Stimulated activated CD8-positive, alpha-beta memory T cell treated with anti-CD3 and anti-CD28 coated beads, Interleukin-2, amount 100 ng/mL, for 48 hours (primary cell): ENCODE data around the gene WWTR1.
A peak's percentile ranks its signal among the peaks of the same experiment; 100 is the strongest.

Source experiments
- DNase-seq, 2 donors: peaks; one replicate each; pipeline ENCODE4 v3.0.0-alpha.2; 2020; ENCODE audit warnings: low read depth in 2 of 2

The WWTR1 gene

DNA sequence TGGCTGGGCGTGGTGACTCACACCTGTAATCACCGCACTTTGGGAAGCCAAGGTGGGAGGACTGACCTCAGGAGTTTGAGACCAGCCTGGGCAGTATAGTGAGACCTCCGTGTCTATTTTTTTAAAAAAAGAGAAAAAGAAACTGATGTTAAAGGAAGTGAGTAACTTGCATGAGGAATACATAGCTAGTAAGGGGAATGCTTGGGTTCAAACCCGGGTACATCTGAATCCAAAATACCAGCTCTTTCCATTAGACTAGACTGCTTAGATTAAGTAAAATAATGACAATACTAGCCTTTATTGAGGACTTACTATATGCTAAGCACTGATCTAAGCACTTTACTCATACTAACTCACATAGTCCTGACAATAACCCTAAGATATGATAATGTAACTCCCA is 160.9 kb downstream of the WWTR1 start:
- no peak for DNase-seq

DNA sequence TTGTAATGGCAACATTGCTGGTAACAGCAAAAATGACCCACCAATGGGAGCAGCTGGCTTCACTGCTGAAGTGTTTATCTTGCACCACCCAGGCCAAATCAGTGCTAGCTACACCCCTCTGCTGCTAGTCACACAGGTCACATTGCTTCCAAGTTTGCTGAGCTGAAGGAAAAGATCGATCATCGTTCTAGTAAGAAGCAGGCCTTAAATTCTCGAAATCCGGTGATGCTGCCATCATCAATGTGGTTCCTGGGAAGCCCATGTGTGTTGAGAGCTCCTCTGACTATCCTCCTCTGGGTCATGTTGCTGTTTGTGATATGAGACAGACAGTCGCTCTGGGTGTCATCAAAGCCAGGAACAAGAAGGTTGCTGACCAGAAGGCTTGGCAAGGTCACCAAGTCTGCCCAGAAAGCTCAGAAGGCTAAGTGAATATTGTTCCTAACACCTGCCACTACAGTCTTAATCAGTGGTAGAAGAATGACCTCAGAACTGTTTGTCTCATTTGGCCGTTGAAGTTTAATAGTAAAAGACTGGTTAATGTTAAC is 162.2 kb downstream of the WWTR1 start:
- no peak for DNase-seq

DNA sequence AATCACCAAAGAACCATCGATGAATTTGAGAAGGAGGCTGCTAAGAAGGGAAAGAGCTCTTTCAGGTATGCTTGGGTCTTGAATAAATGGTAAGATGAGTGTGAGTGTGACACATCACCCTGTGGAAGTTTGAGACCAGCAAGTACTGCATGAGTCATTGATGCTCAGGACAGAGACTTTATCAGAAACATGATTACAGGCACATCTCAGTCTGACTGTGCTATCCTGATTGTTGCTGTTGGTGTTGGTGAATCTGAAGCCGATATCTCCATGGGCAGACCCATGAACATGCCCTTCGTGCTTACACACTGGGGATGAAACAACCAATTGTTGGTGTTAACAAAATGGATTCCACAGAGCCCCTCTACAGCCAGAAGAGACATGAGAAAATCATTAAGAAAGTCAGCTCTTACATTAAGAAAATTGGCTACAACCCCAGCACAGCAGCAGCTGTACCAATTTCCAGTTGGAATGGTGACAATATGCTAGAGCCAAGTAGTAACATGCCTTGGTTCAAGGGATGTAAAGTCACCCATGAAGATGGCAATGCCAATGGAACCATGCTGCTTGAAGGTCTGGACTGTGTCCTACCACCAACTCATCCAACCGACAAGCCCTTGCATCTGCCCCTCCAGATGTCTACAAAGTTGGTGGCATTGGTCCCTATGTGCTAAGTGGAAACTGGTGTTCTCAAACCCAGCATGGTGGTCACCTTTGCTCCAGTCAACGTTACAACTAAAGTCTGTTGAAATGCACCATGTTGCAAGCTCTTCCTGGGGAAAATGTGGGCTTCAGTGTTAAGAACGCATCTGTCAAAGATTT is 162.9 kb downstream of the WWTR1 start:
- no peak for DNase-seq

DNA sequence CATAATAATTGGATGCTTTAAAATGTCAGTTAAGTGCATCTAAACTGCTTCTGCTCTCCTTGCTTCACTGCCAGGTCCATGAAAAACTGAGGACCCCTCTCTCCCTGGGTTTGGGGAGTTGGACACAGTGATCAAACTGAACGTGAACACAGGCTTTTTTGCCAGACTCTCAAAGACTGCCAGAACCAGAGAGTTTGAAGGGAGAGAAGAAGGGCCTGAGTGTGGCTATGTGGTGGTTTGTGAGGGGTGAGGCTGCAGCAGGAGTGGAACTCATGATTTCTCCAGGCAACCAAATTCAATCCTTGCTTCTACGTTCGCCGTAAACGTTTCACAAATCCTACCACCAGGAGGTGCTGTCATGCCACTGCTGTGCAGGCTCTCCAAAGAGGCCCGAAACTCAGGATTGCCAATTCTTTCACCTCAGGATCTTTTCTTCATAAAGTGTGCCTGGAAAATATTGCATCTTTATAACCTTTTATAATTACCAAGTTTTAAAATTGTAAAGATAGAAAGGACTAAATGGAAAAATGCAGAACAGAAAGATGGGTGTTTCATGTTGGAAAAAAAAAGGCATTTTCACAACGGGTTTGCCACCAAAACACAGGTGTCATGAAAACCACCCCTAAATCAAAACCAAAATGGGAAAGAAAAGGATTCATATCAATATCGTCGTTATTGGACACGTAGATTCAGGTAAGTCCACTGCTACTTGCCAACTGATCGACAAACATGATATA is 163.6 kb downstream of the WWTR1 start:
- DNase-seq: peak in 1 of 2 donors; percentile 32

DNA sequence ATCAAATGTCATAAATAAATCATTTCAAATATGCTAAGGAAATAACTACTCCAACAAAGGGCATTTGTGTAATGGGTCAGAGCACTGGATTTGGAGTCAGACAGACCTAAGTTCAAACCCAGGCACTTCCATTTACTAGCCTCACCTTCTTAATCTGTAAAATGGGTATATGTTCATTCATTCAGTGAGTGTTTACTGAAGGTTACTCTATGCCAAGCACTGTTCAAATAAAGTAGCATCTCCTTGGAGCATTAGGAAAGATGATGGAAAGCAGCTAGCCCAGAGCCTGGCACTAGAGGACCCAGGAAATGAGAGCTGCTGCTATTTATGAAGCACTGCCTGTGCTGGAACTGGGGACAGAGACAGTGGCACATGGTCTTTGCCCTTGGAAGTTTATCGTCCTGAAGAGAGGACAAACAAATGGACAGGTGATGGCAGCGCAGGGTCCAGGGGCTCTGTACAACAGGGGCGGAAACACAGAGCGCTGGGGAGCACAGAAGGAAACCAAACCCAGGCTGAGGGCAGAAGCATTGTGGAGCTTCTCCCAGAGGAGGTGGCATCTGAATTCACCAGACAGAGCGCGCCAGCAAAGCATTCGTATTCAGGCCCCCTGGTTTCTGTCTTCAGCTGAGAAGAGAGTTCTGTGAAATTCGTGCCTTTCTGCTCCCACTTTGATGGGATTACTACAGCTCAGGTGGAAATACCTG is 164.4 kb downstream of the WWTR1 start:
- no peak for DNase-seq

DNA sequence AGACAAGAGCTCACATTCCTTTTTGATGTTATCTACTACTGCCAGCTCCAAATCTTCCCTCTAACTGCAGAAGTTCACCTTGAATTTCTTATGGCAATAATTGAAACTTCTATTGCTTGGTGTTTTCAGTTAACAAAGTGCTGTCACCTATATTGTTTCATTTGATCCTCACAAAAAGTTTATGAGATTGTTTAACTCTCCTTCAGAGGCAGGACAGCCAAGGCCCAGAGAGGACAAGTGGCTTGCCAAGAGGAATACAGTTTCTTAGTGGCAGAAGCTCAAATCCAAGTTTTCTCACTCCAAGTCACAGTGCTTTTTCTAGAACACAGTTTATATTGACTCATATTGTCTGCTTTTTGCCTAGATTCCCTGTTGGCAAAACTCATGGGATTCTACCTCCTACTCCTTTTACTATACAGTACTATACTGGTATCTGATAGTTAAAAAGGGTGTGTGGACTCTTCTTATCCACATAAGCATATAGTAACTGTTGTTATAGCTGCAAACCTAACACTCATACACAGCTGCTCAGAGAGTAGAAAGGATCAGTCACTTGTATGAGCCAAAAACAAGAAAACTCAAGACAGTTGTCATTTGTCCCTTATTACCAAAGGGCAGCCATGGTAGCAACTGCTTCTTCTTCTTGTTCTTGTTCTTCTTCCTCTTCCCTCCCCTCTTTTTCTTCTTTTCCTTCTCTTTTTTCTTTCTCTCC is 167.4 kb downstream of the WWTR1 start:
- DNase-seq: no peak

DNA sequence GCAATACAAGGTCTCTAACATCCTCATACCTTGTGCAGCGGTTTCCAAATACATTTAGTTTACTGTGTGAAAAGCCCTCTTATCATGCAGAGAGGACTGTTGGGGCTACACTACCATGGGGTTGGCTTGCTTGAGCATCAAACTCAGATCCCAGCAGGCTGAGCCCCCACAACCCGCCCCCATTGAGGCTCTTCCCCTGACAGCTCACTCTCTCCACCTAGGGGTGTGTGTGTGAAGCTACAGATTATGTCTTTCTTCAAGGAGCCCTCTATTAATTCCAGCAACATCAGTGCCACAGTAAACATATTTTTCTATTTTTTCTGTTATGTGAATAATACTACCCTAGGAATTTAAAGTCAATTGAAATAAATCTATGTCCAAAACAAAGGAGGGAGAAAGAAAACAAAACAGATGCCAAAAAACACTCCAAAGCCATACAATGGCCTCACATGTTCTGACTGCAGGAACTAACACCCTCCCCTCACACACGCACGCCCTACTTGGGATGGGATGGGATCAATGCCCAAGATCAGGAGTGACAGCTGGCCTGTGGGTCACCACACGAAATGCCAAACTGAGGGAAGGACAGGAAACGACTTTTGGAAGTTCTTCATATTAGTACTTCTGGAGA is 168.7 kb downstream of the WWTR1 start:
- DNase-seq: no peak

DNA sequence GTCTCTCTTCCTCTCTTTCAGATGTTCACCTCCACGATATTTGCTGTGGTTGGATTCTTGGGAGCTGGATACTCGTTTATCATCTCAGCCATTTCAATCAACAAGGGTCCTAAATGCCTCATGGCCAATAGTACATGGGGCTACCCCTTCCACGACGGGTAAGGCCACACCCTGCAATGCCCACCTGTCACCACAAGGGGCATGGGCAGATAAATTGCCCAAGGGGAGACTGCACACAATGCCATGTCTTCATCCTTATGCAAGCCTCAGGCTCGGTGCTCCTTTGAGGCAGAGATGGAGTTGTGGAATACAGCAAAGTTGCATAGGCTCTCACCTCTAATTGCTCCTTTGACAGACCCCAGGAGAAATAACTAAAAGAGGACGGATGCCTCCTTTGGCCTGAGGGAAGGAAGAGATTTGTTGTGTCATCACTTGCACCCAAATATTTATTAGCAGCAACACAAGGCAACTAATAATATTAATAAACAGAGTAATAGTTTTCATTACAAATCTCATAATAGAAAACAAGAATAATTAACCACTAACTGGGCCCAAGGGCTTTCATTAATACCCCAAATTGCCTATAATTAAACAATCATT is 170.1 kb downstream of the WWTR1 start:
- DNase-seq: peak; percentile 34 to 39

DNA sequence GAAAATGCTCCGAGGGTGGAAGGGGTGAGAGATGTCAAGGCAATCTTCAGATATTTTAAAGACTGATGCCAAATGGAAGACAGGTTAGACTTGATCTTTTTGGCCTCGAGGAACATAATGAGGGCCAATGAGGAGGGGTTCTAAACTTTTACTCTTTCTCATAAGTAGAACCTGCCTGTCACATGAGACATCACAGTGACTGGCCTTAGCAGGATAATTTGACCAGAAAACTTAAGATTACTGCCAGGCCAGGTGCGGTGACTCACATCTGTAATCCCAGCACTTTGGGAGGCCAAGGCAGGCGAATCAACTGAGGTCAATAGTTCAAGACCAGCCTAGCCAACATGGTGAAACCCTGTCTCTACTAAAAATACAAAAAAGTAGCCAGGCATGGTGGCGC is 171.1 kb downstream of the WWTR1 start:
- no peak for DNase-seq

DNA sequence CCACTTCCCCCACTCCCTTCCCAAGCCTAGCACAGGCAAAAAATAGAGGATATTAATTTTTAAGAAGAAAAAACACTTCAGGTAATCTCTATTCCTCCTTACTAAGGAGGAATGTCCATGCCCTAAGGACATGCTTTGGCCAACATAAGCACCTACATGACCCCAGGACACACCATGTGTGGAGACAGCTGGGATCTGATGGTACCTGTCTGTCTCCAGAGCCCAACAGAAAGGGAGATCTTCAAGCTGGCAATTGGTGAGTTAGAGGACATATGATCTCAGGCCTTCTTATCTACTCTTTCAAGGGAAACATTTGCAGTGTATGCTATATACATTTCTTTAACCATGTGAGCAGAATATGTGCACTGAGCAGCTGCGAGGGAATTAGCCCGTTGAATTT is 176.3 kb downstream of the WWTR1 start:
- no peak for DNase-seq

DNA sequence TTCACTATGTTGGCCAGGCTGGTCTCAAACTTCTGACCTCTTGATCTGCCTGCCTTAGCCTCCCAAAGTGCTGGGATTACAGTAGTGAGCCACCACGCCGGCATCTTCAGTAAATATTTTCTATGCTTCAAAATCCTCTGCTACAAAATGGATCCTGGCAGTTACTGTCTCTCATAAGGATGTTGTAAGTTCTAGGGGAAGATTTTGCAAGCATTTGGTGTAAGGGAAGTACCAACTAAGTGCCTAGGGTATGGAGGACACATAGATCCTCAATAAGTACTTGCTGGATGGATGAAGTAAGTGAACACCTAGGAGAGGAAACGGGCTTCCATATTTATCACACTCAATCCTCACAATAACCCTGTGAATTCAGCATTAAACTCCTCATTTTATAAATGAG is 176.8 kb downstream of the WWTR1 start:
- no peak for DNase-seq

DNA sequence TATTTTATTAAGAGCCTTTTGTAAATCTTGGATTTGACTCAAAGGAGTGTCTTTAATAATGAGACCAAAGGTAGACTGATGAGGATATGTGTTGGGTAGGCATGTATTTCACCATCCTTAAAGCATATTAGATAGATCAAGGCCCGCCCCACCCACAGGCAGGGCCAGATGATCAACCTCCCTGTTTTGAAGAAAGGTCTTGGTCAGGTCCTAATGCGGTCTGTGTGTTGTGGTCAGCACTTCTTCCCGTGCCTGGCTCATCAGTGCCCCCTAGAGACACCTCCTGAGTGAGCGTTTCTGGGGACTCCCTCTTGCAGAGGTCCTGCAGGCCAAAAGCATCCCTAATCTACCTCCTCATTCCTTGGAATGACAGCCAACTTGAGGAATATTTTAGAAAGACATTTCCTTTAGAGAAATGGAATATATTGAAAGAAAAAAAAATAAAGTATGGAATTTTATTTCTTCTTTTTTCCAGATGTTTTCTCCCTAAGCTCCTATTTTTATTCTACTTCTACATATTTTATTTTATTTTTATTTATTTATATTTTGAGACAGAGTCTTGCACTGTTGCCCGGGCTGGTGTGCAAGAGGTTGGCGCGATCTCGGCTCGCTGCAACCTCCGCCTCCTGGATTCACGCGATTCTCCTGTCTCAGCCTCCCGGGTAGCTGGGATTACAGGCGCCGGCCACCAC is 177.4 kb downstream of the WWTR1 start:
- DNase-seq: peak; percentile 31 to 41

DNA sequence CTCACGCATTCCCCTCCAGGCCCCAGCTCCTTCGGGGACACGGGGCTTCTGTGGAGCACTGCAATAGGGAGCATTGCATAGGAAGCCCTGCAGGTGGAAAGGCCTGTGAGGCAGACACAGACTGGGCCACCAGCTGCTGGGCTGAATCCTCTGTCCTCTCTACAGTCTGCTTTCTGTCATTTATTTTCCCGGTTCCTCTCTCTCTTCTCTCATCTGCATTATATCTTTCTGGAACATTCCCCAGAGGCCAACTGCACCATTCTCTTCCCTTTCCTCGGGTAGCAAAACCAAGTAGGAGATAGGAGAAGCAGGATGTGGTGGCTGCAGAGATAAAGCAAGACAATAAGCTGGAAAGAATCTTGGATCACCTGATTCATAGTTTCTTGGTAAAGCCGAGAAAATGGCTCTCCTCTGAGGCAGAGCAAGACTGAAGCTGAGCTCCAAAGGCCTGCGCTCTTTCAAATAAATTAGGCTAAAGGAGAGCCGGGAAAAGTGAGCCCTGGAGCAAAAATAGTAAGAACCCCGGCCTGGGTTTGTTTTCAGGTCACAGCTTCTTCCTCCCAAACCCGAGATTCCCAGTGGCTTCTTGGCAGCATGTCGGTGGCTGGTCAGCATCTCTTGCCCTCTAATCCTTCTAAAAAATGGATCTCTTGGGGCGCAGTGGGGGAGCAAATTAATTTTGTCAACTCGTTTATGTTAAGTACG is 178.1 kb downstream of the WWTR1 start:
- DNase-seq: no peak

DNA sequence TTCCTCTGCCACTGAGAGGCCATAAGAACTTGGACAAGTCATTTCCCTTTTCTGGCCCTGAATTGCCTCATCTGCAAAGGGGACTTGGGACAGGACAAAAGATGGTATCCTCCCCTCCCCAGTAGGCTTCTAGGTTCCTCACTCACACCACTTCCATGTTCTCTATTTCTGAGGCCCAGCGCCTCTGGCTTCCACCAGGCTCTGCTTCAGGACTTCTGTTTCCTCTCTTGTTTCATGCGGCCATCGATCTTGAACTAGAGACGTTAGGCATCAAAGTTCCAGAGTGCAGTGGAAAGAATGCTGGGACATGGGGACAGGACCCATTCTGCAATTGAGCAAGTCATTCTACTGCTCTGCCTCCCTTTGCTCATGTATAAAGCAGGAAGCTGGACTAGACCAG is 181.6 kb downstream of the WWTR1 start:
- no peak for DNase-seq

DNA sequence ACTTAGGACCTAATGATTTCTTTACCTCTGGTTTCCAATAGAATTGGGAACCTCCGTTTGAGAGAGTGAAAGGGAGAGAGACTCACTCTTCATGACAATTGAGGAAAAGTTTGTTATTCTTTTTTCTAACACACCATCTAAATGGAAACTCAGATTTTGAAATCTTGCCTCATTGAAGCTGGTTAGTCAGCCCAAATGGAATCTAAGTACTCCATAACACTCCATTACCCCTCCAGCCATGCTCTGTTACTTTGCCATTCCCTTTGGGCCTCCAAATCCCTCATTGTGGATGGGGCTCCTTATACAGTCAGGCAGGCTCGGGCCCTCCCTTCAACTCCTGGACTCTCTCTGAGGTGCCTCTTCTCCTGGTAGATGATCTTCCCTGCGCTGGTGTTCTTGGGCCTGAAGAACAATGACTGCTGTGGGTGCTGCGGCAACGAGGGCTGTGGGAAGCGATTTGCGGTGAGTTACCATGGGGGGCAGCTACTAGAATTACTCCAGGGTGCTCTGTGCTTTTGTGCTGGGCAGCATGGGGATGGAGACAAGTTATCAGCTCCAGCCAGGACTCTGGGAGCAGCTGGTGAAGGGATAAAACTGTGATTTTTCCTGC is 182.3 kb downstream of the WWTR1 start:
- DNase-seq: no peak

DNA sequence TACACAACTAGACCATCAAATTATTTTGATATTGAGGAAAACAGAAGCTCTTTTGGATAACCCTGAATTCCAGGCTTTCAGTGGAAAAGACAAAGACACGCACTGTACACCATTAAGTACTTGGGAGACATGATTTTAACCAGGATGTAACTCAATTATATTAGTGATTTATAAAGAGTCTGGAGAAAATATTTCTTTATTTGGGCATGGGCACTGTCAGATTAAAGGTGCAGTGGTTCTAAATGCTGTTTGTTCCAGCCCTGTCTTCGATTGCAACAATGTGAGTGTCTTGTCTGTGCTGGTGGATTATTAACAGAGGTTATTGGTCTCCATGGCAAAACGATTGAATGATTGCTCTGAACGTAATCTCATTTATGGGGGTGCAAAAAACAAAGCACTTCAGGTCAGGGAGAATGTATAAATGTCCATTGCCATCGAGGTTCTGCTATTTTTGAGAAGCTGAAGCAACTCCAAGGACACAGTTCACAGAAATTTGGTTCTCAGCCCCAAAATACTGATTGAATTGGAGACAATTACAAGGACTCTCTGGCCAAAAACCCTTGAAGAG is 183.5 kb downstream of the WWTR1 start, which contains the start of gene TM4SF4:
TM4SF4 (plus strand) TSS at position 448 of the 568 bp plus-strand sequence. CDS start 181 bp downstream, outside the sequence.
- DNase-seq: no peak

DNA sequence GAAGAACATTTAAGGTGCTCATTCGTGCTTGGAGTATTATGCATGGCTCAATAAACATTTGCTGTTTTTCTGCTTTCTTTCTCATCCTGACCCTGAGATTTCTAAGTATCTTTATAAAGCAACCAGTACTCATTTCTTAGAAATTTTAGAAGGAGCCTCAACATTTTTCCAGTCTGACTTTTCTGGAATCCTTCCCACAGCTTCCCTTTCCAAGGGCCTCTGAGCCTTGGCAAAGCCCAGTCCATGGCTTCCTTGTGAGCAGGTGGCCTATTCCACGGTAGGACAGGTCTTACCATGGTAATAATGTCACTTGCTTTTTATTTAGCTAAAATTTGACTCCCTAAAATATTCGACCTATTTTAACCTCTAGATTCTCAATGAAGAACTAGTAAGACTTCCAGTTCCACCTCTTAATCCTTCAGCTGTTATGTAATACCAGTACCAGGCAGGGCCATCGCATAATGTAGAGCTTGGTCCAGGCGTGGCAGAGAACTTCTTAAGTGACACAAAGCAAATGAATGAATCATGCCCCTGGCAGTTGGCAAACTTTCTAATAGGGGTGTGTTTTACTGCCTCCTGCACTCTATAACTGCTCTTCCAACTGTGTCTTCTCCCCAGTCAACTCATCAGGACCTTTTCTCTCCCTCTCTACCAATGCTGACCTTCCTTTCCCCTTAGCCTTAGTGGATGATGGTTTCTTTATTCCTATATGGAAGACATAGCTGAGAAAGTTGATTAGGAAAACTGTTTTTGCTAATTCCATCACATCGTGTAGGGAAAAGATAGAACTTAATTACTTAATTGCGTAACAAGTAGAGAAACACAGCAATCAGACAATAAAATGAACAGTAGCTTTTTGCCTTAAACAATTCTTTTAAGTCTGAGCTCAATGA is 184.2 kb downstream of the WWTR1 start:
- no peak for DNase-seq
